ENCODE results near the gene NLRP1. TPM values are rescaled to one million over a fixed set of nuclear protein-coding genes. Genes with fewer than 3 reads are reported as not detected.

NLRP1 gene
- total and polyA plus RNA-seq, 10 of the 15 experiments (the other 5 are each of a cell fraction or from before 2014, with no cell fraction given): 2.8 to 21.8 (median 11.9) TPM

GRCh38 chr17:5595831-5596230, 11.5 kb upstream of the NLRP1 start:
- Histone ChIP-seq H3K9ac (ENCODE audit: control insufficient read depth, insufficient read depth, low read length) (no peak overlapping the region), H3K4me2 (ENCODE audit: control insufficient read depth, insufficient read depth) (no peak overlapping the region), H3K9me3 (replicated peaks; ENCODE audit: control insufficient read depth, insufficient read depth, low read length) (no peaks in the 10 kb centered on the region), H3K79me2 (ENCODE audit: control insufficient read depth, insufficient read depth, low read length) (no peaks in the 10 kb centered on the region), H3K27ac (ENCODE audit: control insufficient read depth, insufficient read depth) (no peak overlapping the region), H3K4me3 (no peak overlapping the region), H3K4me1 (ENCODE audit: control insufficient read depth, insufficient read depth, low read length) (no peaks in the 10 kb centered on the region), H4K20me1 (ENCODE audit: control insufficient read depth, insufficient read depth) (peaks cover 5% of the 10 kb centered on the region), H3K27me3 (replicated peaks in 1 of 2; ENCODE audit: control insufficient read depth in 2 of 2, insufficient read depth in 2 of 2, low read length in 1 of 2) (peaks cover 0 to 3% of the 10 kb centered on the region in 2 experiments; a peak in 2 of 4 replicates), H3K36me3 (ENCODE audit: control insufficient read depth in 2 of 2, insufficient read depth in 2 of 2, low read length in 1 of 2) (no peaks in the 10 kb centered on the region), H2AFZ (ENCODE audit: control insufficient read depth, low read depth, low read length) (no peak overlapping the region)
- no peak for ATAC-seq
- SMC1A ChIA-PET (ENCODE audit: uncharacterized antibody, unreplicated experiment): interaction anchor here (0.9 kb wide), 1 partner anchor 110 kb away, joined by 3 read pairs; no protein-coding TSS in a partner anchor
- RAD21 ChIA-PET (ENCODE audit: unreplicated experiment): no interaction called here
- CTCF ChIA-PET: interaction anchor here (0.9 to 5.2 kb wide), 2 partner anchors 110 to 816 kb away, joined by 3 to 45 read pairs; no protein-coding TSS in a partner anchor
- intact Hi-C loops (cut with micrococcal nuclease; ENCODE audit: unreplicated experiment) (no loop called here), in situ Hi-C loops (cut with MboI) (no loop called here)
- POLR2A ChIA-PET: interaction anchor here (0.5 kb wide), 1 partner anchor 633 kb away, joined by 3 read pairs; no protein-coding TSS in a partner anchor
- WGBS (ENCODE audit: insufficient coverage, insufficient replicate concordance, low lambda C conversion rate, missing lambda C conversion rate): 13% methylated on average over 7 of the region's 7 CpGs
- TF ChIP-seq JUNB (IDR thresholded peaks at IDR 0.05): no peak
- no peak for TF ChIP-seq BCL11A (IDR thresholded peaks at IDR 0.05; ENCODE audit: low read depth, low read length)
- TF ChIP-seq ZBTB4 (CRISPR knock-in tag; IDR thresholded peaks at IDR 0.05): no peak
- no peak for TF ChIP-seq SUPT20H (IDR thresholded peaks at IDR 0.05; ENCODE audit: borderline replicate concordance, control insufficient read depth, low read depth, low read length)
- TF ChIP-seq HDAC6 (IDR thresholded peaks at IDR 0.05; ENCODE audit: unreplicated experiment): no peak
- no peak for TF ChIP-seq PML (IDR thresholded peaks at IDR 0.05; ENCODE audit: low read length)
- TF ChIP-seq ZNF207 (IDR thresholded peaks at IDR 0.05; ENCODE audit: borderline replicate concordance): no peak
- TF ChIP-seq ZNF384 (IDR thresholded peaks at IDR 0.05; ENCODE audit: borderline replicate concordance, low read depth, low read length): no peak
- TF ChIP-seq MTA2 (IDR thresholded peaks at IDR 0.05; ENCODE audit: low read depth): no peak
- no peak for TF ChIP-seq STAT3 (IDR thresholded peaks at IDR 0.05; ENCODE audit: low read depth, low read length)
- TF ChIP-seq TCF12 (IDR thresholded peaks at IDR 0.05; ENCODE audit: low read depth, low read length): no peak
- no peak for TF ChIP-seq NRF1 (conservative IDR thresholded peaks at IDR 0.05; ENCODE audit: low read depth, low read length)
- TF ChIP-seq CEBPZ (IDR thresholded peaks at IDR 0.05; ENCODE audit: low read depth, low read length): no peak
- TF ChIP-seq EED (IDR thresholded peaks at IDR 0.05; ENCODE audit: low read depth): no peak
- TF ChIP-seq GABPA (IDR thresholded peaks at IDR 0.05; ENCODE audit: low read depth): no peak
- FAIRE-seq: no peak
- no TSS peak for BruUV-seq (replicated peaks)
- no peak for DNase-seq (ENCODE audit: low read depth, low spot score)
